SK-N-DZ (cell line): ENCODE measurements around the gene NTM.

Source experiments
- DNase-seq: peaks from one replicate; pipeline ENCODE4 v3.0.0-alpha.2; 2015; ENCODE audit warnings: low spot score

Gene NTM

DNA sequence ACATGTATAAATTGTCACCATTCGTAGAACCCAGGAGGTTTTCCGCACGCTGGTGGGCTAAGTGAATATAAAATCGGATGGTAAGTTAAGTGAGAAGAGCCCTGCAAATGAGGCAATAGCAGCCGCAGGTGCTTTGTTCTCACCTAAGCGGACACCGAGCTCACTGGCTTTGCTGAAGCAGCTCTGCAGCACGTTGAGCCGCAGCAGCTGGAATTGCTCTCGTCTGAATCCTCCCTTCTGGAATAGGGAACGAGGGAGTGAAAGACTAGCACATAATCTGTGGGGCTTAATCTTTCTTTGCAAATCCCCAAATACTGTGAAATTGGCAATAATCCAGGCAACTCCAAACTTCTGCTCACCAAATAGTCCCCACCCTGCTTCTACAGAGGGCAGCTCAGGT, 488.1 kb downstream of the NTM start:
- DNase-seq: no peak

DNA sequence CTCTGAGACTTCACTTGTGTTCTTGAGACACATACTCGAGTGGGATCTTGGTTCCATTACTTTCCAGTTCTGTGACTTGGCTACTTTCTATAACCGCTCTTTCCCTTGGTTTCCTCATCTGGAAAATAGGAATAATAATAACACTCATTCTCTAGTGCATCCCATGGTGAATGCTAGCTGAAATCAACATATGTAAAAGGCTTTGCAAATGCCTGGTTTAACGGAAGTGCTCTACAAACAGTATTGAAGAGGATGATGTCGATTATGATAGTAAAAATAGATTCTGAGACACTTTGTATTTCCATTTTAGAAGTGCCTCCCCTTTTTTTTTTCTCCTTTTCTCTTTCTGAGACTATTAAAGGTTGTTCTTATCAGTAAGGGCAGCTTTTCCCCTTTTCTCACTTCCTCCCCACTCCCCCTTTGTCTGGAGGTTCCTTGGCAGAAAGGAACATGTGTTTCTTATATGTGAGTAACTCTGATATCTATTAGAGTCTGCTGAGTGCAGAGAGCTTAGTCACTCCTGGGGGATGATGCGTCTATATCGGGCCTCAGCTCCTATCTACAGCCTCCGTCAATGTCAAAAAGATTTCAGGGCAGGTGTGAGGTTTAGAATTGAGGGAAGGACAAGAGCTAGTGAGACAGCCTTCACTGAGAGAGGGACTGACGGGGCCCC, 489.3 kb downstream of the NTM start:
- no peak for DNase-seq

DNA sequence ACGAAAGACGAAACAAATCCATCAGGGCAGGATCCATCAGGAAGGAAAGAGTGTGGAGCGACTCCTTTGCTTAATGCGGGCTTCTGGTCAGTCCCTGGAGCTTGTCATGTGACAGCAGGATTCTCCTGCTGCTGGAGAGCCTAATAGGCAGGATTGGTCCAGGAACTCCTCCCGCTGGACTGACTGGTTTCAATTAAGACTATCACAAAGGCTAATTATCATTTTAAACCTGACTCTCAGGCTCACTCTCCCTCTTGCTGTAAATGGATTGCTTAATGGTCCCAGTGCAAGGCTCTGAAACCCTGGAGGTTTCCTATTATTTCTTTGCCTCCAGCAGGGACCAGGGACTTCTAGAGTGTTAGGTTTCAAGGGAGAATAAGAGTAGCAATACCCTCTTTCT, 493.8 kb downstream of the NTM start:
- no peak for DNase-seq

DNA sequence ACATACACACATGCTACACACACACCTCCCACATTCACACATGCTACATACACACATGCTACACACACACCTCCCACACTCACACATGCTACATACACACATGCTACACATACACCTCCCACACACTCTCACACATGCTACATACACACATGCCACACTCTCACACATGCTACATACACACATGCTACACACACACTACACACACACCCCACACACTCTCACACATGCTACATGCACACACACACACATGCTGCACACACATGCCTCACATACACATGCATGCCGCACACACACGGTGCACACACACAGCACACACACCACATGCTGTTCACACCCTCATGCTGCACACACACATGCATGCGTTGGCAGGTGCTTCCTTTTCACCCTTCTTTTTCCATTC, 495.4 kb downstream of the NTM start:
- DNase-seq: no peak

DNA sequence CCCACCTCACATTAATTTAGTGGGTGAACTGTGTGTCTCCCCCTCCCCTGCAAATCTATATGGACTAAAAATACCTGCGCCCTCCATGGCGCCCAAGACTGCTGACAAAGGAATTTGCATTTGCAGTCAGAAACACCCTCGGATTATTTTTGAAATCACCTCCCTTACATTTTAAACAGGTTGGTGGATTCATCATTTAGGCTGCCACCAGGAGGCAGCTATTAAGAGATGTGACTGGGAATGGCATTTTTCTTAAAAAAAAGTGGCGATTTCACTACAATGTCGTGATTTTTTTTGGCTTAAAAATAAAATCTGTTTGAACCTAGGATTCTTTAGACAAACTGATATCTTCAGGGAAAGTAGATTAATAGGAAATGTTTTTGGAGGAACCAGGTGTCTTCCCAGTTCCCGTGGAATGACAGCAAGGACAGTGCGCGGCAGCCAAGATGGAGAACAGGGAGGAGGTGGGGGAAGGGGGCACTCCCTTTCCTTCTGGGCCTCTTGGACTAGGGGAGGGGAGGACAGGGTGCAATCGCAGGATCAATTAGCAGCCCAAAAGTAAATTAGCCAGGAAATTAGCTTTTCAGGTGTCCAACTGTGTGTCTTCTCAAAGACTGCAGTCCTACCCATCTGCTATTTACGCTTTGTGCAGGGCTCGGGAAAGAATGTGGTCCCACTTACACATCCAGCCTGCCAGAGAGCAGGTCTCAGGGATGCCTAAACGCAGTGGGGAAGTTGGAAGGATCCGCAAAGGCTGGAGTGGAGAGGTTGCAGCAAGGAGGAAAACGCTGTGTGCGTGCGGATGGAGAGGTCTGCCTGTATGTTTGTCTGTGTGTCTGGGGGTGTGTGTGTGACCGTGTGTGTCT, 496.4 kb downstream of the NTM start:
- DNase-seq: no peak

DNA sequence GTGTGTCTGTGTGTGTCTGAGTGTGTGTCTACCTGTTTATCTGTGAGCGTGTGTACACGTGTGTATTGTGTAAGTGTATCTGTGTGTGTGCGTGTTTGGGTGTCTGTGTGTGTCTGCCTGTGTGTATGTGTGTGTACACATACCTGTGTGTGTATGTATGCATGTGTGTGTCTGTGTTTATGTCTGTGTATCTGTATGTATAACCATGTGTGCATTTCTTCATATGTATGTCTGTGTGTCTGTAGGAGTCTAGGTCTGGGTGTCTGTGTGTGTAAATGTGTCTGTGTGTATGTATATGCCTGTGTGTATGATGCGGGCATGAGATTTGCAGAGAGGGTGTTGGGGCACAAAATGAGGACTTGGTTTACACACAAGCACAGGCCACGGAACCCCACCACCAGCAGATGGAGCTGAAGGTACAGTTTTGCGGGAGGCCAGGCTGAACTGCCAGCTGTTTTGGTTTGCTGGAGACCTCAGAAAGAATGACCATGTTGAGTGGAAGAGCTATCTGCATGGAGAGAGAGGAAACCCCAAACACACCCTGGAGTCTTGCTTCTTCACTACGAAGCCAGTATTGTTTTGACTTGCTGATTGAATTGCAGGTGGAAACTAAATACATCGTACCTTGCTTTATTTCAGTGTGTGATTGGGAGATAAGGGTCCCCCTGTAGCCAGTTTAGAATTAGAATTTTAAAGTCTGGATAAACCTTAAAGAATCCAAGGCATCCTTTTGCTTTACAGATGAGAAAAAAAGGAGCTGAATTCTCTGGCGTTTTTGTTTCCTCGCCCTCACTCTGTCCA, 497.2 kb downstream of the NTM start:
- peak; percentile 2 for DNase-seq

DNA sequence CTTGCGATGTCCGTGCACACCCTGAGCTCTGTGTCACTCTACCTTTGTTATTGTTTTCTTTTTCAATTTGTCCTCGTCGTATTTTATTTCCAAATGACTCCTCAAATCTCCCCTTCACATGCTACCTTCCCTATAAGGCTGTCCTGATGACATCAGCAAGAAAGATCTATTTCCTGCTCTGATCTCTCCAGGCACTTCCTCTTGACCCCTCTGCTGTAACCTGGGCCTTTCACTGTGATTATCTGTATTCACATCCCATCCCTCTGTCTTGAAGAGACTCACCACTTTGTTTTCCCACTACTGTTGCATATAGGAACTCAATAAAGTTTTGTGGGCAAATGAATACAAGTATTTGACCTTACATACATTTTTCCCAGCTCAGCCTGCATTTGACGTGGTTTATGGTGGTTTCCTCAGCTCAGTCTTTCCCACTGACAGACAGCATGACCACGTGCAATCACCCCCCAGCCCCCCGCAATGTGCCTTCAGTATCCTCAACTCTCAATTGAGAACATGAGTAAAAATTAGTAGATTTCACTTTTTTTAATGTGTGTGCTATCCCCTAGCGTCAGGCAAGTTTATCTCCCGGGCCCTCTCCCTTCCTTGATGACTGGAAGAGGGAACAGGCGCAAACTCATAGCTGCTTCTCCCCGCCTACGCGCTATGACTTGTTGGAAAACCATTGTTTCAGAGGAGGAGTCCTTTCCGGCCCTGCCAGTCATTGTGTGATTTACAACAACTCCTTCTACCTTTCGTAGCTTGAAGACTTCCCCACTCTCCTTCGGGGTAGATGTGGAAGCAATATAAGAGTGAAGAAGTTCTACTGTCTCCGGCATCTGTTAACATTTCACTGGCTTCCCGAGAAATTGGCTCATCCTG, 498.5 kb downstream of the NTM start:
- DNase-seq: no peak

DNA sequence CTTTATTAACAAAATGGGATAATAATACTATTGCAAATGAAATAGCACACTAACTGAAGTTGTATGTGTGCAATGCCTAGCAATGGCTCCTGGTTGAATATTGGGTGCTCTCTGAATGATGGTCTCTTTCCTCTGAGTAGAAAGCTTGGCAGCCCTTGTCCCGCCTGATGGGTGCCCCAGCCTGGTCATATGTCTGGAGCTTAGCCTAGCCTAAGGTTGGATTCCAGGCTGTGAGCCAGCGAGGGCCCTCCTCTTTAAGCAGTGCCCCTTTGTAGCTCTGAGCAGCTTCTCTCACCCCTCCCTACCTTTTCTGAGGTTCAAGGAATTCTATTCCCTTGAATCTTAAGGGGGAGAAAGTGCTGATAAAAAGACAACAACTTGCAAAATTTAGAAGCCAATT, 499.9 kb downstream of the NTM start:
- no peak for DNase-seq

DNA sequence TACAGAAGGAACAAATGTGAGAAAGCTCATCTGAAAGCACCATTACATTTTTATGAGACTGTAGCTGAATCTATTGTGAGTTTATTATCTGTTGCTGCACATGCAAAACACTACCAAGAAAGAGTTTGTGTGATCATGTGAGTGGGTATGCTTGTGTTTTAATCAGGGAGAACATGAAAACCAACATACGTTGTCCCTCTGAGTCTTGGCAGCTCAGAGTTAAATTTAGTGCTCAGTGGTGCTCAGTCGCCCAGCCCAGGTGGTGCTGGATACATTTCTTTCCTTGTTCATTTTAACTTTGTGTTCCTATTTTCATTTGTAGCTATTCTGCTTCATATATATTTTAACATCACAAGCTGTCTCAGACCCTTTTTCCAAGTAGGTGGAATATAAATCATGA, 500.6 kb downstream of the NTM start:
- no peak for DNase-seq

DNA sequence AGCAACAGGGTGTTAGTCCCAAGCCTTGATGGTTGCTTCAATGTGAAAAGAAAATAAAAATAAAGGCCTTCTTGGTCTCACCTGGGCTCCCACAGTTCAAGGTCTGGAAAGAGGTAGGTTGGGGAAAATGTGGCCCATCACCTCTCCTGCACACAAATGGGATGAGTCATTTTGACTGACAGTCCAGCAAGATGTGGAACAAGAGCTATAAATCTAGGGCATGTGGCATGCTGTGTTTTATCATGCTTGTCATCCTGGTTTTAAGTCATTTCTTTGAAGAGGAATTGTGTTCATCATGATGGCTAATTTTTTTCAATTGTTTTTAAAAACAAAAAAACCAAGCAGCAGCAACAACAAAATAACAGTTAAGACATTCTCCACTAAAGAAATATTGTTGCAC, 503.7 kb downstream of the NTM start:
- no peak for DNase-seq

DNA sequence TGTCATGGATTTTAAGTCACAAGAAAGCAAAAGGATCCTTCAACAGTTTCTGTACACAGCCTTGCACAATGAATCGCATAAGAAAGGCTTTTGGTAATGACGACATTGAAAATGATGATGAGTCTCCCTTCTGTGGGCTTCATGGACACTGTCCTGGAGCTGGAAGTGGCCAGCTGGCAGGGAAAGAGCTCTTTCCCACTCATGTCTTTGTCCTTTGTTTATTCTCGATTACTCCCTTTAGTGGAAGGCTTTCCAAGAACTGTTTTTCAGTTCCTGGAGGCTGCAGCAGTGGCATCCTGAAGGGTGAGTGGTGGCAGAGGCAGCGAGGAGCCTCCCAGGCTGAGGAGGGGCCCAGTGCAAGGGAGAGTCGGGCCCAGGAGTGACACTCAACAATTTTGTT, 505.2 kb downstream of the NTM start:
- DNase-seq: no peak

DNA sequence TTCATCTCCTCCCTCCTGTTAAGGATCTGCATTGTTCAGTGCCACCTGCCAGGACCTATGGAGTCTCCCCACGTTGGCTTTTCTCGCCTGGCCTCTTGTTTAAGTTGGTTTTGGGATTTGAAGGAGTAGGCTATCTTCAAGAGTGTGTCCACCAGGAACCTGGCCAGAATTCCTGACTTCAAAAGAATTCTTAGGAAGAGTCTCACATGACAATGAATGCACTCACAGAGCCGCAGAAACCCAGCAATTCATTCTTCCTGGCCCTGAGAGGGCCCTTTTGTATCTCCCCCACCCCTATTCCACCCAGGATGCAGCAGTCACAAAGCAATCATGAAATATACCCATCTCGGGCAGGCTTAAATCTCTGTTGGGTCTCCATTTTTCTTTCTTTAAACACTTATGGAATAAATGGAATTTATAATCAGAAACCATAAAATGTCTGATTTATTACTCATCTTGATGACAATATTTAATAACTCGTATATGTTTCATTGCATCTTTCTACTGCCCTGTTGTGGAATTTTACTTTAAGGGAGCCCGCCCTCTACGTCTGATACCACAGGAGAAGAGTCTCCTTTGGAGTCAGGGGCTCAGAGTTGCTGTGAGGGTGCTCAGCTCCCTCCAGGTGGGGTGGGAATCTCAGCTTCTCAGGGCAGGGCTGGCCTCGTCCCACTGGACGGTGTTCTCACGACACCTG, 507.0 kb downstream of the NTM start:
- no peak for DNase-seq

DNA sequence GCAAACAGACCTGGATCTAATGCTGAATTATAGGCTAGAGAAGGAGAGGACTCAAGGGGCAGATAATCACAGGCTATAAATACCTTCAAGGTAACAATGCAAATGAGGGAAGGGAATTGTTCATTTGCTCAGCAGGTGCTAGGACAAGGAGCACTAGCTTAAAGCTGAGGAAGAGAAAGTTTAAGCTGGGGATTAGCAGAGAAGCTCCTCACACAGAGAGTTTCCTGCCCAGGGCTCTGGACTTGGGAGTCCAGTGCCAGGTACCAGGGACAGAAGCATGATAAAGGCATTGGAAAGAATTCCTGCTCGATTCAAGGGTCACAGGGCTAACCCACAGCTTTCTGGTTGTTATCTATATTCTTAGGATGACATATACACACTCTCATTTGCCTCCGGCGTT, 509.9 kb downstream of the NTM start:
- DNase-seq: no peak

DNA sequence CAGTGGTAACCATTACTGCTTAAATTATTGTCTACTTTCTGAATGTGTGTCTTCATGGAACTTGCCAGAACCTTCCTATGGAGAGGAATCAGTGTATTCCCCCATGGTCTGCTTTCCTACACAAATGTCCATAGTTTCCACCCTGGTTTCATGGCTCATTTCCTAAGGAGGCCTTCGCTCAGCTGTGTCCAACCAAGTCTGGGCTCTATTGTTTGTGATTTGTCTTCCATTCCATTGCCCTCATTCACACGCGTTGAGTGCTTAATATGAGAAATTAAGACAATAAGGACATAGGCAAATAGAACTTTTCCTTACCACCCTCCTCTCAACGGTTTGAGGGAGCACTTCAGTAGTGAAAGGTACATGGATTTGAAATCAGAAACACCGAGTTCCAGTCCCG, 510.6 kb downstream of the NTM start:
- DNase-seq: no peak

DNA sequence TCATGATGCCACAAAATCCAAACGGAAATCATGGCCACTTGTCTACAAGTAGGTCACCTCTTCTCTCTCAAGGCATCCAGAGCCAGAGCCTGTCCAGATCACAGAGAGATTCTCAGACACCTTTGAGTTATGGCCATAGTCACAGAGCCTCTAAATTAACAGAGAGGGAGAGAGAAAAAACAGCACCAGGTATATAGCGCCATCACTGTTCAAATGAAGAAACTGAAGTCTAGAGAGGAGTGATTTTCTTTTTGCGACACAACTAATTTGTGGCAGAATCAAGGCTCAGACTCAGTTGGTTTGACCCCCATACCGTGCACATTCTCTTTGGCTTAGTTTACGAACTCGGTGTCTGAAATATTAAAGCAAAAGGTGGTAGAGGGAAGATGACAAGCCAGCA, 512.9 kb downstream of the NTM start:
- no peak for DNase-seq

DNA sequence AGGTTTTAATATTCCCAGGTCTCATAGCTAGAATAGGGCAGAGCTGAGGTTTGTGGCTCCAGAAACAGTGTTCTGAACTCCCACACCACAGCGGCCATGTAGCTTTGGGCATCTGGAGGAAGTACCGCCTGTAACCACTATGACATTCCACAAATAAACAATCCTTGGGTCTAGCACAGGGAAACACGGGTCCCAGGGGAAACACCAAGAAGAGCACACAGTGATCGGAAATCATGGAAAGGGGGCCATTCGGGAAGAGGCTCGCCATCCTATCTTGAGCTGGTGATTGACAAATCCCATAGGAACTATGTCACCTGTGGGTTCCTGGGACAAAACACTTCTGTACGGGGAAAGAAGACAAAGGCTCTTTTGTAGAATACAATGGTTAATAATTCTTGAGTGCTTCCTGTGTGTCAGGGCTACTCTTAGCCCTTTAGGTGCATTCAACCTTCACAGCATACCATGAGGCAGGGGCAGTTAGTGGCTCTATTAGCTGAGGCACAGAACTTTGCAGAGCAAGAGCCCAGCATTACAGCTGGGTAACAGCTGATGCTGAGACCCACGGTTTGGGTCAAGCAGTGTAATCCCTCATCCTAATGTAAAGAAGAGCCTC, 514.2 kb downstream of the NTM start:
- no peak for DNase-seq

DNA sequence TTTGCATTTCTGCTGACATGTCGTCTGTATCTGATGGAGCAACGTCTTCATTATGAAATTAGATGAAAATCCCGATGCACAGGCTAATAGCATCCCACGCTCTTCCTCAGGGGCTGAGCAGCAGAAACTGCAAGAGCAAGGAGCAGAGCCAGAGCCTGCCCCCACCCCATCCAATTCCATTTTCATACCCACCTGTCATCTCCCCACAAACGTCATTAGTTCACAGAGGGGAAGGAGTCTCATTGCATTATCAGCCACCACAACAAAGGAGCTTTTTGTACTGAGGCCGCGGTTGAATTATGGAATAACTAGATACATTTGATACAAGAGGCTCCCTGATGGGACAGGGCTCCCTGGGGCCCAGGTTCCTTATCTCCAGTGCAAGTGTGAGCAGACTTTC, 515.0 kb downstream of the NTM start:
- DNase-seq: no peak

DNA sequence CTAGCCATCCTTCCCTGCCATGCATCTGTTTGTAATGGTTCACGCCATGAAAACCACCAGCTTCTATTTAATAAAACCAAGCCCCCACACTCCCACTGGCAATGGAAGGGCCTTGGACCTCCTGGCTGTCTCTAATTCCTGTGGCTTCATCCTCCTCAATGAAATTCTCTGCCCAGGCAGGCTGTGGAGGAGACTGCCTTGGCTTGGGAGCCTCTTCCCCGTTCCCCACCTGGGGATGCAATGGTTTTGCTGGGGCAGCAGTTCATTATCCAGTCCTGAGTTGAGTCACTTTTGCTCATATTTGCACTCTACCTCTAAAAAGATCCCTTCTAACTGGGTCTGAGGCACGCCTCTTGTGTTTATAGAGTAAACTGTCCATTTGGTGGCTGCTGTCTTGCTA, 515.8 kb downstream of the NTM start:
- DNase-seq: no peak

DNA sequence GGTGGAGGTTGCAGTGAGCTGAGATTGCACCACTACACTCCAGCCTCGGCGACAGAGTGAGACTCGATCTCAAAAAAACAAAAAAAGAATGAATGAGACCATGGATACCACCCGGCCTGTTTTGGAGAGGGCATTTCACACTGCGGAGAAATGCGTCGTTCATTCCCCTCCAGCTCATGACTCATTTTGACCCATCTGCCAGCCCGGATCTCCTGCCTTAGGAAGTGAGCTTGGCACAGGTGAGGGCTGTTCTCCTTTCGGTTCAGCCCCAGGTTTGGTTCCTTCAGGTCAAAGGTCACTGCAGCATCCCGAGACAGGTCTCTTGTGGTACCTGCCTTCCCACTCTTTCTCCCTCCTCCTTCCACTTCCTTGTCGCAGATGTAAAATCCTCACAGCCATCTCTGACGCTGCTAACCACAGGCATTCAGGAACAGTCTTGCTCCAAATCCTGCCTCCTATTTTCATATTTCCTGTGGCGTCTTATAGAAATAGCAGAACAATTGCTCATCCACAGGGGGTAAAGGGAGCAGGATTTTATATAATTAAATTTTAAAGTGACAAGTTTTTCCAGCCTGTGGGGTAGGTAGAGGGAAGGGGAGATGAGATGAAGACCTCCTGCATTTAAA, 517.9 kb downstream of the NTM start:
- DNase-seq: no peak

DNA sequence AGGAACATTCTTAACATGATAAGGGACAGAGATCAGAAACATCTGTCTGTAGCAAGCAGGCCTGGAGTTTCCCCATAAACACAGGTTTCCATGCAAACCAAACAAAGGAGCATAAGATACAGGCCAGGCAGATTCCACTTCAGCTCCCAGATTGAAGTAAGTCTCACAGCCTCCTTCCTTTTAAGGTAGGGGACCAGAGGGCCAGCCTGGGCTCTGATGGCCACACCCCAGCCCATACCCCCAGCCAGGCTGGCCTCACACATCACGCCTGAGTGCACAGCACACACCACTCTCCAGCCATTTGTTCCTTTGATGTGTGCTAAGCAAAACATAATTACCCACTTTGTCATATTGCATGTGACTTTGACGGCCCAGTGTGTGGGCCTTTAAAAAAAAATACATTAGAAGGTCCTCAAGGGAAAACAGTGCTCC, 518.7 kb downstream of the NTM start:
- no peak for DNase-seq
